GM12872 (cell line): ENCODE measurements around the gene PRDM7.

Experiments used
- TF ChIP-seq, protein P1 (sequence below): IDR thresholded peaks from 3 replicates; pipeline ENCODE4 v1.5.1; 2011; ENCODE audit warnings: low read depth, mild to moderate bottlenecking, low read length, moderate library complexity; ENCODE audit not compliant: insufficient read depth

The PRDM7 gene

GRCh38 chr16:90033387-90033786 is 43.7 kb downstream of the PRDM7 start:
- TF ChIP-seq, protein P1, sequence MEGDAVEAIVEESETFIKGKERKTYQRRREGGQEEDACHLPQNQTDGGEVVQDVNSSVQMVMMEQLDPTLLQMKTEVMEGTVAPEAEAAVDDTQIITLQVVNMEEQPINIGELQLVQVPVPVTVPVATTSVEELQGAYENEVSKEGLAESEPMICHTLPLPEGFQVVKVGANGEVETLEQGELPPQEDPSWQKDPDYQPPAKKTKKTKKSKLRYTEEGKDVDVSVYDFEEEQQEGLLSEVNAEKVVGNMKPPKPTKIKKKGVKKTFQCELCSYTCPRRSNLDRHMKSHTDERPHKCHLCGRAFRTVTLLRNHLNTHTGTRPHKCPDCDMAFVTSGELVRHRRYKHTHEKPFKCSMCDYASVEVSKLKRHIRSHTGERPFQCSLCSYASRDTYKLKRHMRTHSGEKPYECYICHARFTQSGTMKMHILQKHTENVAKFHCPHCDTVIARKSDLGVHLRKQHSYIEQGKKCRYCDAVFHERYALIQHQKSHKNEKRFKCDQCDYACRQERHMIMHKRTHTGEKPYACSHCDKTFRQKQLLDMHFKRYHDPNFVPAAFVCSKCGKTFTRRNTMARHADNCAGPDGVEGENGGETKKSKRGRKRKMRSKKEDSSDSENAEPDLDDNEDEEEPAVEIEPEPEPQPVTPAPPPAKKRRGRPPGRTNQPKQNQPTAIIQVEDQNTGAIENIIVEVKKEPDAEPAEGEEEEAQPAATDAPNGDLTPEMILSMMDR: no peak

DNA sequence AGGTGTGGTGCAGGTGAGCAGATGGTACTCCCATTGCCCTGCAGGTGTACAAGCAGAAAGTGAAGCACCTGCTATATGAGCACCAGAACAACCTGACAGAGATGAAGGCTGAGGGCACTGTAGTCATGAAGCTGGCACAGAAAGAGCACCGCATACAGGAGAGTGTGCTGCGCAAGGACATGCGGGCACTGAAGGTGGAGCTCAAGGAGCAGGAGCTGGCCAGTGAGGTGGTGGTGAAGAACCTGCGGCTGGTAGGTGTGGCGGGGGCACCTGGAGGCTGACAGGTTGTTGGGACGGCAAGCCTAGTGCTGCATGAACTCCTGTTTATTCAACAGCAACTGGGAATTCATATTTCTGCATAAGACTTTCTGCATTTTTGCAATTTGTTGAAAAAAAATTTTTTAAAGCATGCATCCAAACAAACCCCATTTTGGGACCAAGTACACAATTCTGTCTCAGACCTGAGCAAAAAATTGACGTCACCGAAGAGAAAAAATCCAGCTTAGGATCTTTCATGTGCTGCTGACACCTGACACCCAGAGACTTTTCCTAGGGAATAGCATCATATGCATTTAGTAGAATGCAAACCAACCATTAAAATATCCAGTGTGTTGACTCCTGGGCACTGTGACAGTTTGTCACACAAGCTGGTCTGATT is 44.3 kb downstream of the PRDM7 start:
- TF ChIP-seq, protein P1: no peak

DNA sequence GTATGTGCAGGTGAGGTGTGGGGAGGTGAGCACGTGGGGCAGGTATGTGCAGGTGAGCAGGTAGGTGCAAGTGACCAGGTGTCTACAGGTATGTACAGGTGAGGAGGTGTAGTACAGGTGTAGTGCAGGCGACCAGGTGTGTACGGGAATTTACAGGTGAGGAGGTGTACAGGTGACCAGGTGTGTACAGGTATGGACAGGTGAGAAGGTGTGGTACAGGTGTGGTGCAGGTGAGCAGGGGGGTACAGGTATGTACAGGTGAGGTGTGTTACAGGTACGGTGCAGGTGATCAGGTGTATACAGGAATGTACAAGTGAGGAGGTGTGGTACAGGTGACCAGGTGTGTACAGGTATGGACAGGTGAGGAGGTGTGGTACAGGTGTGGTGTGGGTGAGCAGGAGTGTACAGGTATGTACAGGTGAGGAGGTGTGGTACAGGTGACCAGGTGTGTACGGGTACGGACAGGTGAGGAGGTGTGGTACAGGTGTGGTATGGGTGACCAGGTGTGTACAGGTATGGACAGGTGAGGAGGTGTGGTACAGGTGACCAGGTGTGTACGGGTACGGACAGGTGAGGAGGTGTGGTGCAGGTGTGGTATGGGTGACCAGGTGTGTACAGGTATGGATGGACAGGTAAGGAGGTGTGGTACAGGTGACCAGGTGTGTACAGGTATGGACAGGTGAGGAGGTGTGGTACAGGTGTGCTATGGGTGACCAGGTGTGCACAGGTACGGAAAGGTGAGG is 45.0 kb downstream of the PRDM7 start:
- TF ChIP-seq, protein P1: no peak

GRCh38 chr16:90031186-90031930 is 45.8 kb downstream of the PRDM7 start:
- TF ChIP-seq, protein P1: no peak

DNA sequence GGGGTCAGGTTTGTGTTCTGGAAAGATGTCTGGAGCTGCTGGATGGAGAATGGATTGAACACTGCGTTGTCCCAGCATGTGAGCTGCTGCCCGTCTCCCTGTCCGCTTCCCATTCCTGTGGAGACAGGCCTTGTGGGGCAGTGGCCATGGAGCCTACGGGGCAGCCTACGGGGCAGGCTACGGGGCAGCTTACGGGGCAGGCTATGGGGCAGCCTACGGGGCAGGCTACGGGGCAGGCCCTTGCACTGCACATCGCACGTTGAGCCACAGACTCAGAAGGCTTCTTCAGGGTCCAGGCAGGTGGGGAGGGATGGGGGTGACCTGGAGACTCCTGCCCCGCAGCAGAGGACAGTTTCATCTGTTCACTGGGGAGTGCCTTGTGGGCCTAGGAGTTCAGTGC is 48.1 kb downstream of the PRDM7 start:
- TF ChIP-seq, protein P1: no peak

- TF ChIP-seq, protein P1: no peak
Observed at GRCh38 chr16:90027611-90028010, 49.5 kb downstream of the PRDM7 start.

GRCh38 chr16:90026135-90026534 is 51.0 kb downstream of the PRDM7 start:
- TF ChIP-seq, protein P1: peak; percentile 22; the same call in 1 of the 3 replicates
